Neural progenitor cell (in vitro differentiated cells): ENCODE measurements around the gene TBC1D30.

Experiments used
- EZH2phosphoT487 ChIP-seq: fragments of 200-600 bp; sonication (generic); IDR thresholded peaks from 2 replicates; pipeline ENCODE4 v1.6.1; 2017; ENCODE audit warnings: antibody characterized with exemption
- TF ChIP-seq, protein P1 (sequence below): fragments of 200-600 bp; sonication (generic); IDR thresholded peaks from 2 replicates; pipeline ENCODE4 v1.5.1; 2017; ENCODE audit warnings: antibody characterized with exemption, mild to moderate bottlenecking

DNA sequence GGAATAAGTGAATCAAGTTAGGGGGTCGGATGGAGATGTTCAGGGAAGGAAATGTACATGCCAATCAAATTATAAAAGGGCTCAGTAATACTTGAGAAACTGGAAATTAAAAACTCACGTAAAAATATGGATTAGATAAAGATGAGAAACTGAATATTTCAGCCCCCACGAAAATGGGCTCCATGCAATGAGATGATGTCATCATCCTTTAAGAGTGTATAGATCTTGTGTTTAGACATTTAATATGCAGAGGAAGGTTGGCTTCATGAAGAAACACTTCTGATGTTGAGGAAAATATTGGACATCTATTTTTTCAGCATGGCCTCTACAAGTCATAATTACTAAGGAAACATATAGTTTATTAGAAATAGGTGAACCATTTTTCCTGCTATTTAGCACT is 9.5 kb downstream of the TBC1D30 start:
- TF ChIP-seq, protein P1, sequence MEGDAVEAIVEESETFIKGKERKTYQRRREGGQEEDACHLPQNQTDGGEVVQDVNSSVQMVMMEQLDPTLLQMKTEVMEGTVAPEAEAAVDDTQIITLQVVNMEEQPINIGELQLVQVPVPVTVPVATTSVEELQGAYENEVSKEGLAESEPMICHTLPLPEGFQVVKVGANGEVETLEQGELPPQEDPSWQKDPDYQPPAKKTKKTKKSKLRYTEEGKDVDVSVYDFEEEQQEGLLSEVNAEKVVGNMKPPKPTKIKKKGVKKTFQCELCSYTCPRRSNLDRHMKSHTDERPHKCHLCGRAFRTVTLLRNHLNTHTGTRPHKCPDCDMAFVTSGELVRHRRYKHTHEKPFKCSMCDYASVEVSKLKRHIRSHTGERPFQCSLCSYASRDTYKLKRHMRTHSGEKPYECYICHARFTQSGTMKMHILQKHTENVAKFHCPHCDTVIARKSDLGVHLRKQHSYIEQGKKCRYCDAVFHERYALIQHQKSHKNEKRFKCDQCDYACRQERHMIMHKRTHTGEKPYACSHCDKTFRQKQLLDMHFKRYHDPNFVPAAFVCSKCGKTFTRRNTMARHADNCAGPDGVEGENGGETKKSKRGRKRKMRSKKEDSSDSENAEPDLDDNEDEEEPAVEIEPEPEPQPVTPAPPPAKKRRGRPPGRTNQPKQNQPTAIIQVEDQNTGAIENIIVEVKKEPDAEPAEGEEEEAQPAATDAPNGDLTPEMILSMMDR = no peak
- TF ChIP-seq EZH2phosphoT487 = no peak
